Measurements from ENCODE around the gene DHDH. TPM values are rescaled to one million over a fixed set of nuclear protein-coding genes. Genes with fewer than 3 reads are reported as not detected.

DHDH gene
- total and polyA plus RNA-seq, 2 of the 13 experiments (the other 11 are each of a cell fraction or from before 2014, with no cell fraction given) = 0.13 to 0.91 TPM

- TF ChIP-seq ZBTB4 (CRISPR knock-in tag; IDR thresholded peaks at IDR 0.05; ENCODE audit: borderline replicate concordance) (0 out of 2 replicates have a peak, but pooled peaks have one; percentile 47), HOMEZ (CRISPR knock-in tag; IDR thresholded peaks at IDR 0.05; ENCODE audit: low read depth) (no peak; the same call in 1 of the 2 replicates), ZNF687 (CRISPR knock-in tag; IDR thresholded peaks at IDR 0.05) (peak; percentile 91), ZNF574 (CRISPR knock-in tag; IDR thresholded peaks at IDR 0.05) (peak; percentile 28; the same call in 1 of the 2 replicates), TFDP2 (CRISPR knock-in tag; IDR thresholded peaks at IDR 0.05) (peak; percentile 47), ZSCAN5A (CRISPR knock-in tag; IDR thresholded peaks at IDR 0.05; ENCODE audit: borderline replicate concordance) (no peak), SIN3B (IDR thresholded peaks at IDR 0.05; ENCODE audit: low read length) (no peak), MBNL3 (CRISPR knock-in tag; conservative IDR thresholded peaks at IDR 0.05) (no peak), TCF7 (IDR thresholded peaks at IDR 0.05; ENCODE audit: low read depth) (no peak), RNF219 (CRISPR knock-in tag; IDR thresholded peaks at IDR 0.05) (no peak), RFXANK (CRISPR knock-in tag; IDR thresholded peaks at IDR 0.05) (no peak)
Measured at GRCh38 chr19:48907671-48908070, 25.8 kb upstream of the DHDH start (continued).
